ENCODE results near the gene TRIM9. TPM values are rescaled to one million over a fixed set of nuclear protein-coding genes. Genes with fewer than 3 reads are reported as not detected.

Gene TRIM9
- total and polyA plus RNA-seq, 2 of the 4 experiments (the other 2 are of a cell fraction): under 0.01 to 0.09 TPM

GRCh38 chr14:50951032-50951431 is 143.9 kb downstream of the TRIM9 start:
- Histone ChIP-seq H2BK20ac (ENCODE audit: low read depth, low read length) (no peak overlapping the region), H3K36me3 (ENCODE audit: control insufficient read depth, insufficient read depth, low read length) (no peaks in the 10 kb centered on the region), H4K91ac (ENCODE audit: insufficient read depth, low read depth, low read length) (no peak overlapping the region), H2AK9ac (replicated peaks; ENCODE audit: low read depth, low read length, poor library complexity) (no peak overlapping the region), H3K4me1 (ENCODE audit: control insufficient read depth, insufficient read depth, low read length) (peaks cover 6% of the 10 kb centered on the region), H2BK5ac (ENCODE audit: low read depth, low read length, poor library complexity, severe bottlenecking) (no peak overlapping the region), H3K18ac (ENCODE audit: low read depth, low read length) (no peak overlapping the region), H3K9ac (ENCODE audit: low read depth, low read length) (no peak overlapping the region), H4K5ac (ENCODE audit: low read depth, low read length) (no peak overlapping the region), H4K20me1 (ENCODE audit: insufficient read depth, low read length) (no peaks in the 10 kb centered on the region; the same call in 1 of the 2 replicates), H3K14ac (replicated peaks; ENCODE audit: low read depth, low read length) (no peak overlapping the region), H4K8ac (ENCODE audit: low read depth in 2 of 2, low read length in 2 of 2) (no peak overlapping the region), H2AFZ (replicated peaks; ENCODE audit: low read length, poor library complexity) (no peak overlapping the region), H3K27ac (ENCODE audit: insufficient read depth, low read length) (no peak overlapping the region), H3K27me3 (ENCODE audit: control insufficient read depth, insufficient read depth, low read length) (no peaks in the 10 kb centered on the region), H3K79me1 (ENCODE audit: low read depth in 1 of 2, low read length in 2 of 2) (no peaks in the 10 kb centered on the region), H3K4me3 (ENCODE audit: insufficient read depth, low read depth, low read length) (no peak overlapping the region), H2AK5ac (ENCODE audit: low read depth, low read length) (no peak overlapping the region), H2BK120ac (ENCODE audit: low read depth, low read length) (no peak overlapping the region), H3K56ac (ENCODE audit: extremely low read depth, insufficient read depth, low read length) (no peak overlapping the region), H2BK15ac (ENCODE audit: low read depth, low read length) (no peak overlapping the region), H3K4me2 (ENCODE audit: low read depth, low read length) (no peak overlapping the region), H3K9me3 (ENCODE audit: control insufficient read depth, insufficient read depth, low read length) (no peaks in the 10 kb centered on the region), H3K23ac (ENCODE audit: low read depth, low read length) (no peak overlapping the region), H3K4ac (ENCODE audit: low read depth, low read length) (no peak overlapping the region), H3K9me1 (ENCODE audit: insufficient read depth, low read length) (peaks cover 4% of the 10 kb centered on the region; the same call in 1 of the 2 replicates)
- BruUV-seq (replicated peaks): no TSS peak
- ATAC-seq (ENCODE audit: low read depth): no peak
- in situ Hi-C loops (cut with MboI; ENCODE audit: low sequenced_read_pairs) (no loop called here), intact Hi-C loops (cut with micrococcal nuclease) (no loop called here), dilution Hi-C loops (cut with HindIII; ENCODE audit: low sequenced_read_pairs, unreplicated experiment) (no loop called here)
- WGBS, 2 experiments (ENCODE audit: extremely low coverage in 2 of 2, insufficient read length in 1 of 2): 100% methylated on average over 1 of the region's 6 CpGs; no CpG with 5 or more reads in 1 of the 2 experiments
- no peak for DNase-seq
- TF ChIP-seq RAD21 (IDR thresholded peaks at IDR 0.05; ENCODE audit: low read length) (no peak), MAFK (IDR thresholded peaks at IDR 0.05; ENCODE audit: low read depth, low read length) (peak; percentile 94)
- ChIA-PET CTCF (no interaction called here), POLR2A (ENCODE audit: unreplicated experiment) (interaction anchor here (0.6 kb wide), 2 partner anchors 26 to 1268 kb away, joined by 11 to 20 read pairs; no protein-coding TSS in a partner anchor)

Measured in IMR-90 (cell line).